ENCODE measurements around the gene VCAM1. TPM values are rescaled to one million over a fixed set of nuclear protein-coding genes. Genes with fewer than 3 reads are reported as not detected.

Gene VCAM1
- total RNA-seq, 1 experiment from 2014 or later, result 8.5 TPM

- DNase-seq (ENCODE audit: low read depth), result peak; percentile 26
Measured at GRCh38 chr1:100780814-100781213, 61.3 kb downstream of the VCAM1 start.

DNA sequence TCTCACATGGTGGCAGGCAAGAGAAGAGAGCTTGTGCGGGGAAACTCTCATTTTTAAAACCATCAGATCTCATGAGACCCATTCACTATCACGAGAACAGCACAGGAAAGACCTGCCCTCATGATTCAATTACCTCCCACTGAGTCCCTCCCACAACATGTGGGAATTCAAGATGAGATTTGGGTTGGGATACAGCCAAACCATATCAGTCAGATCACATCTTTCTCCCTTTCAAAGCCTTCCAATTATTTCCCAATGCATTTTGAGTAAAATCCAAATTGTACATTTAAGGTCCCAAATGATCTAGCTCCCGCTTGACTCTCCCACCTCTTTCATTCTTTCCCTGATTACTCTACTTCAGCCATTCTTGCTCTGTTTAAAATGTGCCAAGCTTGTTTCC lies 62.2 kb downstream of the VCAM1 start:
- peak; percentile 45 for DNase-seq (ENCODE audit: low read depth)

GRCh38 chr1:100782473-100783039 lies 63.0 kb downstream of the VCAM1 start:
- DNase-seq (ENCODE audit: low read depth), result no peak

GRCh38 chr1:100785470-100786052 lies 66.0 kb downstream of the VCAM1 start:
- peak; percentile 92 for DNase-seq (ENCODE audit: low read depth)

- DNase-seq (ENCODE audit: low read depth), result no peak
Measured at GRCh38 chr1:100786870-100787269, 67.3 kb downstream of the VCAM1 start.

Other genes starting within 250 kb of the VCAM1 start
- not detected in 2 replicates for gene GPR88, start 181.6 kb upstream of the VCAM1 start, total RNA-seq (2014; rRNA removed; shearing (Covaris generic))
- 50.6 and 57.2 TPM in 2 replicates for gene EXTL2, start 175.1 kb downstream of the VCAM1 start, total RNA-seq (2014; rRNA removed; shearing (Covaris generic))
- gene SLC30A7, start 176.3 kb downstream of the VCAM1 start, total RNA-seq (2014; rRNA removed; shearing (Covaris generic)), result 35.0 and 44.9 TPM in 2 replicates